Right atrium auricular region (tissue), 2 donors: ENCODE results near the gene TRAK1. TPM values are rescaled to one million over a fixed set of nuclear protein-coding genes. Genes with fewer than 3 reads are reported as not detected.

Source experiments
- DNase-seq: peaks from one replicate; pipeline ENCODE4 v3.0.0-alpha.2; 2019; ENCODE audit warnings: low spot score
- H3K27ac ChIP-seq, 2 donors: fragments of 200-600 bp; sonication (generic); 1 replicate in 1 of 2; 2 replicates in 1 of 2; pipeline ENCODE4 v1.5.1; 2016 to 2019
- H3K27me3 ChIP-seq, 2 donors: fragments of 200-600 bp; sonication (generic); one replicate each; pipeline versions ENCODE4 v1.5.1 to v1.6.0; 2017 to 2019
- H3K36me3 ChIP-seq: fragments of 200-600 bp; sonication (generic); one replicate; pipeline ENCODE4 v1.5.1; 2016
- H3K4me1 ChIP-seq, 2 donors: fragments of 200-600 bp; sonication (generic); one replicate each; pipeline versions ENCODE4 v1.5.1 to v1.6.0; 2017 to 2019
- H3K4me3 ChIP-seq, 2 donors: fragments of 200-600 bp; sonication (generic); 1 replicate in 1 of 2; 2 replicates in 1 of 2; pipeline ENCODE4 v1.5.1; 2017 to 2019; ENCODE audit warnings: mild to moderate bottlenecking in 1 of 2, moderate library complexity in 1 of 2
- H3K9me3 ChIP-seq, 2 donors: fragments of 200-600 bp; sonication (generic); one replicate each; pipeline ENCODE4 v1.5.1; 2019
- CTCF ChIP-seq, 2 donors: fragments of 200-600 bp; sonication (generic); IDR thresholded peaks; one replicate each; pipeline ENCODE4 v1.5.1; 2019; ENCODE audit warnings: antibody characterized with exemption in 2 of 2
- total RNA-seq, 2 donors: library from RNA; depleted of rRNA; stranded (reverse); fragments of >200 nt; gene quantifications; one replicate each; pipeline ENCODE4 v1.1.0, GENCODE V29; 2016

TRAK1 gene
- total RNA-seq, 2 donors from 2014 or later: 172 to 259 TPM

DNA sequence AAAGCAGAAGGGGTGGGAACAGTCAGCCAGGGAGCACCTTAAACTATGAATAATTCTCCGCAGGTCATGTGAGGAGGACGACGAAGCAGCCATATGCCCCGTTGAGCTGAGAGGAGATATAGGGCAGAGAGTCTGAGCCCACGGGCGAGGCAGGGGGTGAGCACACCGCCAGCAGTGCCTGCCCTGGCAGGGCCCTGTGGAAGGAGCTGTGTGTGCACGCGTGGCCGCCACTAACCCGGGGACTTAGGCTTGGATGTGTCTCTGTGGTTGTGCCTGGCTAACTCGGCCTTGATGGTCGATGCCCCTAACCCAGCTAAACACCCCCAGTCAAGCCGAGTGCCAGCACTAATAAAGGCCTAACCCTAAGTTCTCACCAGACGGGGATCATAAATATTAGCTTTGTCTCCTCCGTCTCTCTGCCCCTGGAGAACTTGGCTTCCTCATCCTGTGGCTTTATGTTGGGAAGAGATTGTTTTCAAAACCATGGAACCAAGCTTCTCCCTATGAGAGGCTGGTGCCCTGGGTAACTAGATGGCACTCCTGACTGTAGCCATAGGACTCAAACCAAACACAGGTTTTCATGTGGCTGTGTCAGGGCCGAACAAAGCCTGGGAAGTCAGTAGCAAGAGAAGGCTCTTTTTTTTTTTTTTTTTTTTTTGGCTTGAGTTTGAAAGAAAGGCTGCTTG lies 129.4 kb downstream of the TRAK1 start:
- no peak overlapping the region for H3K4me3 ChIP-seq
- no peaks in the 10 kb centered on the region for H3K27me3 ChIP-seq
- peaks cover 39% of the 10 kb centered on the region for H3K36me3 ChIP-seq
- no peaks in the 10 kb centered on the region for H3K9me3 ChIP-seq
- no peak overlapping the region for H3K27ac ChIP-seq
- DNase-seq: no peak
- TF ChIP-seq CTCF (IDR thresholded peaks at IDR 0.05): no peak
- peaks cover 0 to 7% of the 10 kb centered on the region in 2 donors for H3K4me1 ChIP-seq

GRCh38 chr3:42222942-42223693 lies 132.0 kb downstream of the TRAK1 start:
- Histone ChIP-seq H3K36me3 (peaks cover 33% of the 10 kb centered on the region), H3K27ac (no peak overlapping the region), H3K9me3 (no peaks in the 10 kb centered on the region), H3K4me1 (peaks cover 0 to 7% of the 10 kb centered on the region in 2 donors), H3K4me3 (no peak overlapping the region), H3K27me3 (no peaks in the 10 kb centered on the region)
- no peak for DNase-seq
- TF ChIP-seq CTCF (IDR thresholded peaks at IDR 0.05): no peak

DNA sequence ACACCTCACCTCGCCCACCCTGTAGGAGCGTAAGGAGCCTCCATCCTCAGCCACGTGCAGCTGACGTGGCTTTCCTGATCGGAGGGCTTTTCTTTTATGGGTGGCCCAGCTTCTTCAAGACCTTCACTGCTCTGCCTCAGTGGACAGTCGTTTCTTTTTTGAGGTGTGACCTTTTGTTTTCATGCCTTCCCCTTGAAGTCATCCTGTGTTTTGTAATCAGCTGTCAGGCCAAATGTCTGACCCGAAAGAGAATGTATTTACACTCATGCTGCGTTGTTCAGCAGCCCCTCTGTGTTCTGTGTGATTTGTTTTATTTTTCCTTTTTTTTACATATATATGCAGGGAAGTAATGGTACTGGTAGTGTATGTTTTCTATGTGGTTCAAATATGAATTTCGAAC lies 133.0 kb downstream of the TRAK1 start:
- Histone ChIP-seq H3K9me3 (no peaks in the 10 kb centered on the region), H3K36me3 (peaks cover 33% of the 10 kb centered on the region), H3K4me3 (no peak overlapping the region), H3K4me1 (peaks cover 0 to 7% of the 10 kb centered on the region in 2 donors), H3K27ac (peak overlapping the region; percentile 46 to 51), H3K27me3 (no peaks in the 10 kb centered on the region)
- DNase-seq: no peak
- TF ChIP-seq CTCF (IDR thresholded peaks at IDR 0.05): no peak

DNA sequence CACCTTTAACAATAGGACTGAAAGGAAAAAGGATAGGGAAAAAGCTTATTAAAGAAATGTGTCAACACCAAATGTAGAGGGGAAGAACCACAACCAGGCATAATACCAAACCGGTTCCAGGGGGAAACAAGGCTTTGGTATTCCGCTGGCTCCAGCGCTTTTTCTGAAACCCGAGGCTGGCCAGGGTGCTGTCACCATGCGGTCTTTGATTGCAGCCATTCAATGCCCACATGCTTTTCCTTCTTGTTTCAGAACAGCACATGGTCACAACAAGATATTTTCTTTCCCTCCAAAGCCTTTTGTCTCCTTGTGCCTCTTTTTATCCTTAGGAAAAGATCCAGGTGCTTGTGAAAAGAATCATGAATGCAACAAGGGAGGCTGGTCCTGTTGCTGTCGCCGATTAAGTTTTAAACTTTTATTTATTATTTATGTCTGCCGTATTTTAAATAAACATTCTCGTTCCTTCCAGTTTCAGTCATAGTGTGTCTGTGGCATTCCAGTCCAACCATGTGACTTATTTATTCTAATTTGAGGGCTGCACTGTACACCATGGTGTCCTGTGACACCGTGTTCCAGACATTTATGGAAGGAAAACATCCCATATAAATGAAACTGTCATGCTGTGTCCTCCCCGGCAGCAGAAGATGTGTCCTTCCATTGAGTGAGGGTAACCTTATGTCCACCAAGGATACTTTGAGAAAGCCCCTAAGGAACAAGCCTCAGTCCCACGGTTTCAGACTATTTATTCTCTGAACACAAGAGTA lies 133.7 kb downstream of the TRAK1 start:
- peaks cover 0 to 11% of the 10 kb centered on the region in 2 donors for H3K4me1 ChIP-seq
- peak overlapping the region; percentile 46 to 51 for H3K27ac ChIP-seq

More for the DNA sequence above, 133.7 kb downstream of the TRAK1 start:
- H3K36me3 ChIP-seq: peaks cover 33% of the 10 kb centered on the region
- H3K4me3 ChIP-seq: no peak overlapping the region
- H3K27me3 ChIP-seq: no peaks in the 10 kb centered on the region
- H3K9me3 ChIP-seq: no peaks in the 10 kb centered on the region
- no peak for TF ChIP-seq CTCF (IDR thresholded peaks at IDR 0.05)
- no peak for DNase-seq
